ENCODE measurements around the gene INPP5D. TPM values are rescaled to one million over a fixed set of nuclear protein-coding genes. Genes with fewer than 3 reads are reported as not detected.

INPP5D gene
- total RNA-seq, 4 donors from 2014 or later = 7.8 to 40.4 (median 26.1) TPM

- no peak for DNase-seq
- H3K36me3 ChIP-seq = no peaks in the 10 kb centered on the region
- H3K27ac ChIP-seq = no peak overlapping the region
- H3K9me3 ChIP-seq = no peaks in the 10 kb centered on the region
- H3K4me1 ChIP-seq = no peaks in the 10 kb centered on the region
- H3K27me3 ChIP-seq = no peaks in the 10 kb centered on the region
- intact Hi-C loops (cut with DNase I; ENCODE audit: low total_unique reads) (no loop called here), in situ Hi-C loops (cut with MboI; ENCODE audit: low pct_ligation_motif_present in 1 of 4, low pct_unique_long_range_greater_than_20kb in 1 of 4, low sequenced_read_pairs in 3 of 4) (loop anchor here in 2 of 4 donors (25.0 kb wide), 1 partner anchor 622 kb away; no protein-coding TSS in a partner anchor)
- no peak overlapping the region for H3K4me3 ChIP-seq
- 72 to 75% methylated on average over 2 of the region's 2 CpGs for WGBS, 2 donors (ENCODE audit: low coverage in 1 of 2)
- TF ChIP-seq CTCF (IDR thresholded peaks at IDR 0.05) (no peak), EP300 (IDR thresholded peaks at IDR 0.05; ENCODE audit: low read depth) (no peak), POLR2AphosphoS5 (IDR thresholded peaks at IDR 0.05) (no peak), POLR2A (IDR thresholded peaks at IDR 0.05) (no peak)
These were observed 174.1 kb downstream of the INPP5D start for GRCh38 chr2:233234264-233234663.

- TF ChIP-seq CTCF (IDR thresholded peaks at IDR 0.05) (no peak), POLR2AphosphoS5 (IDR thresholded peaks at IDR 0.05) (no peak), EP300 (IDR thresholded peaks at IDR 0.05; ENCODE audit: low read depth) (no peak), POLR2A (IDR thresholded peaks at IDR 0.05) (no peak)
- DNase-seq = no peak
- H3K36me3 ChIP-seq = no peaks in the 10 kb centered on the region
- no peaks in the 10 kb centered on the region for H3K27me3 ChIP-seq
- no peaks in the 10 kb centered on the region for H3K9me3 ChIP-seq
- H3K4me3 ChIP-seq = no peak overlapping the region
- no peaks in the 10 kb centered on the region for H3K4me1 ChIP-seq
- in situ Hi-C loops (cut with MboI; ENCODE audit: low pct_ligation_motif_present in 1 of 4, low pct_unique_long_range_greater_than_20kb in 1 of 4, low sequenced_read_pairs in 3 of 4) = loop anchor here in 2 of 4 donors (25.0 kb wide), 1 partner anchor 623 kb away; no protein-coding TSS in a partner anchor
- WGBS, 2 donors (ENCODE audit: low coverage in 1 of 2) = 84 to 100% methylated on average over 1 to 3 of the region's 3 CpGs
- H3K27ac ChIP-seq = no peak overlapping the region
- intact Hi-C loops (cut with DNase I; ENCODE audit: low total_unique reads) = no loop called here
These were observed 174.9 kb downstream of the INPP5D start for GRCh38 chr2:233234996-233235395.

- Histone ChIP-seq H3K36me3 (no peaks in the 10 kb centered on the region), H3K27me3 (no peaks in the 10 kb centered on the region), H3K9me3 (no peaks in the 10 kb centered on the region), H3K4me3 (no peak overlapping the region), H3K4me1 (peaks cover 0 to 5% (median 0%) of the 10 kb centered on the region in 4 donors), H3K27ac (no peak overlapping the region)
- in situ Hi-C loops (cut with MboI; ENCODE audit: low pct_ligation_motif_present in 1 of 4, low pct_unique_long_range_greater_than_20kb in 1 of 4, low sequenced_read_pairs in 3 of 4) (loop anchor here in 2 of 4 donors (25.0 kb wide), 1 partner anchor 624 kb away; no protein-coding TSS in a partner anchor), intact Hi-C loops (cut with DNase I; ENCODE audit: low total_unique reads) (no loop called here)
- DNase-seq = no peak
- WGBS, 2 donors (ENCODE audit: low coverage in 1 of 2) = 63 to 67% methylated on average over 1 to 9 of the region's 9 CpGs
- TF ChIP-seq POLR2AphosphoS5 (IDR thresholded peaks at IDR 0.05) (no peak), EP300 (IDR thresholded peaks at IDR 0.05; ENCODE audit: low read depth) (no peak), CTCF (IDR thresholded peaks at IDR 0.05) (no peak), POLR2A (IDR thresholded peaks at IDR 0.05) (no peak)
These were observed 175.8 kb downstream of the INPP5D start for GRCh38 chr2:233235977-233236376.

- TF ChIP-seq POLR2A (IDR thresholded peaks at IDR 0.05) (no peak), CTCF (IDR thresholded peaks at IDR 0.05) (no peak), POLR2AphosphoS5 (IDR thresholded peaks at IDR 0.05) (no peak), EP300 (IDR thresholded peaks at IDR 0.05; ENCODE audit: low read depth) (no peak)
- in situ Hi-C loops (cut with MboI; ENCODE audit: low pct_ligation_motif_present in 1 of 4, low pct_unique_long_range_greater_than_20kb in 1 of 4, low sequenced_read_pairs in 3 of 4) (loop anchor here in 2 of 4 donors (25.0 kb wide), 1 partner anchor 625 kb away; no protein-coding TSS in a partner anchor), intact Hi-C loops (cut with DNase I; ENCODE audit: low total_unique reads) (no loop called here)
- DNase-seq = no peak
- WGBS, 2 donors (ENCODE audit: low coverage in 1 of 2) = 78 to 85% methylated on average over 2 to 7 of the region's 7 CpGs
- Histone ChIP-seq H3K9me3 (no peaks in the 10 kb centered on the region), H3K4me3 (no peak overlapping the region), H3K4me1 (peaks cover 0 to 13% (median 5%) of the 10 kb centered on the region in 4 donors), H3K27ac (no peak overlapping the region), H3K27me3 (no peaks in the 10 kb centered on the region), H3K36me3 (no peaks in the 10 kb centered on the region)
These were observed 176.9 kb downstream of the INPP5D start for GRCh38 chr2:233236820-233237589.

Data from transverse colon (tissue), 4 donors.